Measurements from ENCODE around the gene RASGRP4.

- no peak for TF ChIP-seq EZH2 (IDR thresholded peaks at IDR 0.05; ENCODE audit: insufficient read depth, poor library complexity, severe bottlenecking)
- no peak for TF ChIP-seq EZH2phosphoT487 (IDR thresholded peaks at IDR 0.05; ENCODE audit: insufficient read depth, low read depth)
These were observed 40.2 kb downstream of the RASGRP4 start for GRCh38 chr19:38385804-38386257.

Measured in GM23248 (cell line).